Lower lobe of right lung (tissue), 2 donors: Measurements from ENCODE around the gene NCOA1. TPM values are rescaled to one million over a fixed set of nuclear protein-coding genes. Genes with fewer than 3 reads are reported as not detected.

ENCODE experiments used
- ATAC-seq, 2 donors: fragments of 200-7000 bp; cut with Tn5 transposase; one replicate each; pipeline ENCODE4 v1.9.1; 2020 to 2022; ENCODE audit warnings: mild to moderate bottlenecking in 2 of 2, moderate library complexity in 2 of 2
- DNase-seq: peaks from one replicate; pipeline ENCODE4 v3.0.0-alpha.2; 2020
- H3K27ac ChIP-seq: fragments of 200-600 bp; one replicate; pipeline ENCODE4 v1.8.0; 2022
- H3K27me3 ChIP-seq: fragments of 200-600 bp; one replicate; pipeline ENCODE4 v1.8.0; 2022; ENCODE audit warnings: low read depth
- H3K36me3 ChIP-seq: fragments of 200-600 bp; one replicate; pipeline ENCODE4 v1.8.0; 2022; ENCODE audit warnings: mild to moderate bottlenecking
- H3K4me1 ChIP-seq: fragments of 200-600 bp; one replicate; pipeline ENCODE4 v1.8.0; 2022
- H3K4me3 ChIP-seq: fragments of 200-600 bp; one replicate; pipeline ENCODE4 v1.8.0; 2022; ENCODE audit warnings: mild to moderate bottlenecking
- H3K9me3 ChIP-seq: fragments of 200-600 bp; one replicate; pipeline ENCODE4 v1.8.0; 2022
- intact Hi-C: fragments of 100-400 bp; cut with DNase I; formaldehyde crosslinking; loops from one replicate; pipeline ENCODE4 v1.11.0; 2022
- long read RNA-seq: library from polyadenylated mRNA; unstranded; transcript quantifications from one replicate; pipeline ENCODE4 v2.0.0, GENCODE V29; 2021
- total RNA-seq: library from RNA; stranded (reverse); fragmentation: NEBNext Ultra II Directional; extraction: Animal tissue kit (Norgen Biotek cat#: 25700); gene quantifications from one replicate; pipeline ENCODE4 v1.2.1, GENCODE V29; 2021
- TF ChIP-seq, protein P1 (sequence below): fragments of 200-600 bp; IDR thresholded peaks from one replicate; pipeline ENCODE4 v1.8.0; 2022; ENCODE audit warnings: antibody characterized with exemption, mild to moderate bottlenecking
- donor health status: DM: no; HTN: yes; CAD: no; lungs with severe emphysema.

NCOA1 gene
- 48.3 TPM for total RNA-seq
- long read RNA-seq, partial matches to known transcripts: 20 of 65 reads
- long read RNA-seq, other reads (novel, unspliced or antisense): 45 of 65 reads

DNA sequence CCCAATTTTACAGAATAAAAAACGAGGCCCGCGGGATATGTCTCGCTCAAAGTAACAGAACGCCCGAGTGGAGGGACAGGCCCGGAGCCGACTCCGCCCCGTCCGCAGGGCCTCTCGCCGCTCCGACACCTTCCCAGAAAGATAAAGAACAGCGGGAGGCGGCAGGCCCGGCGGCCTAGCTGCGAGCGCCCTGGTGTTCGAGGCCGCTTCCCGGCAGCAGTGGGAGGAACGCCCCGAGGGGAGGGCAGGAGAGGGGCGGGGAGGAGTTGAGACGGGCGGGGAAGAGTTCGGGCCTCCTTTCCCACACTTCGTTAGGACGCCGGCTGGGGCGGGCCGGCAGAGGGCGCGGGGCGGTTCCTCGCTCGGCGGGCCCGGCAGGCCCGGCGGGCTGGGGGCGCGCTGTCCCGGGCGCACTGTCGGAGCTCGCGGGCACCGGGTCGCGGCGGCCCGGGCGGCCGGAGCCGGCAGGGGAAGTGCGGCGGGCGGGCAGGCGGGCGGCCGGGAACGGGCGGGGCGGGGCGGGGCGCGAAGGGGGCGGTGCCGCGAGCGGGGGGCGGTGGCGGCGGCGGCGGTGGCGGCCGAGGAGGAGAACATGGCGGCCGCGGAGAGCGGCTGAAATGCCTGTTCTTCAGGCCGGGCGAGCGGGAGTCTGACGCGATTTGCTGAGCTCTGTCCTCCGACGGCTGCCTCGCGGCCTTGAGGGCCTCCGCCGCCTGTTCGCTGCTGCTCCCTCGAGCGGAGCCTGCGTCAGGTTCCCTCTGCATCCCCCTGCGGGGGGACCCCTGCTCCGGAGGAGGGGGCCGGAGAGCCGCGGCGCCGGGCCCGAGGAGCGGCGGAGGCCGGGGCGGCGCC lies at the start of gene NCOA1:
Gene NCOA1 (plus strand): TSS at position 565 of the 852 bp plus-strand sequence. CDS start 167,424 bp downstream, outside the sequence.
- H3K4me3 ChIP-seq: peak within 1 kb of the TSS; percentile 81
- H3K9me3 ChIP-seq: no peaks in the 10 kb centered on the region
- ATAC-seq (peak; percentile 94 to 95), DNase-seq (peak; percentile 92)
- H3K36me3 ChIP-seq: no peaks in the 10 kb centered on the region
- no peaks in the 10 kb centered on the region for H3K27me3 ChIP-seq
- intact Hi-C loops: no loop called here
- peak within 1 kb of the TSS; percentile 93 for H3K27ac ChIP-seq
- H3K4me1 ChIP-seq: peaks cover 34% of the 10 kb centered on the region
- TF ChIP-seq, protein P1, sequence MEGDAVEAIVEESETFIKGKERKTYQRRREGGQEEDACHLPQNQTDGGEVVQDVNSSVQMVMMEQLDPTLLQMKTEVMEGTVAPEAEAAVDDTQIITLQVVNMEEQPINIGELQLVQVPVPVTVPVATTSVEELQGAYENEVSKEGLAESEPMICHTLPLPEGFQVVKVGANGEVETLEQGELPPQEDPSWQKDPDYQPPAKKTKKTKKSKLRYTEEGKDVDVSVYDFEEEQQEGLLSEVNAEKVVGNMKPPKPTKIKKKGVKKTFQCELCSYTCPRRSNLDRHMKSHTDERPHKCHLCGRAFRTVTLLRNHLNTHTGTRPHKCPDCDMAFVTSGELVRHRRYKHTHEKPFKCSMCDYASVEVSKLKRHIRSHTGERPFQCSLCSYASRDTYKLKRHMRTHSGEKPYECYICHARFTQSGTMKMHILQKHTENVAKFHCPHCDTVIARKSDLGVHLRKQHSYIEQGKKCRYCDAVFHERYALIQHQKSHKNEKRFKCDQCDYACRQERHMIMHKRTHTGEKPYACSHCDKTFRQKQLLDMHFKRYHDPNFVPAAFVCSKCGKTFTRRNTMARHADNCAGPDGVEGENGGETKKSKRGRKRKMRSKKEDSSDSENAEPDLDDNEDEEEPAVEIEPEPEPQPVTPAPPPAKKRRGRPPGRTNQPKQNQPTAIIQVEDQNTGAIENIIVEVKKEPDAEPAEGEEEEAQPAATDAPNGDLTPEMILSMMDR: no peak

DNA sequence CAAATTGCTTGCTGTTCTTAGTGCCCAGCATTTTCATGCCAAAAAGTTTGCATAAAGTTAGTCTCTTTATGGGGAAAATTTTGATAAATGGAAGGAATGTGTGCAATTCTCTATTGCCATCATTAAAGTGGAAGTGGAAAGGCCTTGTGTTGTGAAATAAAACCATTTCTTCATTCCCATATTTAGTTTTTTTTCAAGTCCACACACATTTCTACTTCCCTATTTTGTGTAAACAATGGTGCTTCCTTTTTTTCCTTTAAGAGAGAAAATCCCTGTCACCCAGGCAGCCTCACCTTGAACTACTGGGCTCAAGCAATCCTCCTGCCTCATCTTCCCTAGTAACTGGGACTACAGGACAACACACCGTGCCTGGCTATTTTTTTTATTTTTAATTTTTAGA lies 42.3 kb upstream of the NCOA1 start:
- intact Hi-C loops: no loop called here
- Histone ChIP-seq H3K36me3 (no peaks in the 10 kb centered on the region), H3K4me1 (peaks cover 9% of the 10 kb centered on the region), H3K9me3 (peaks cover 15% of the 10 kb centered on the region), H3K27me3 (no peaks in the 10 kb centered on the region), H3K27ac (no peak overlapping the region), H3K4me3 (no peak overlapping the region)
- TF ChIP-seq, protein P1: no peak
- ATAC-seq (no peak), DNase-seq (no peak)

- H3K4me3 ChIP-seq: no peak overlapping the region
- H3K27me3 ChIP-seq: no peaks in the 10 kb centered on the region
- H3K36me3 ChIP-seq: no peaks in the 10 kb centered on the region
- H3K9me3 ChIP-seq: peaks cover 15% of the 10 kb centered on the region
- no peak overlapping the region for H3K27ac ChIP-seq
- DNase-seq: no peak
- intact Hi-C loops: no loop called here
- TF ChIP-seq, protein P1: no peak
- ATAC-seq: no peak
- peaks cover 9% of the 10 kb centered on the region for H3K4me1 ChIP-seq
Measured at GRCh38 chr2:24449344-24449743, 41.7 kb upstream of the NCOA1 start.

DNA sequence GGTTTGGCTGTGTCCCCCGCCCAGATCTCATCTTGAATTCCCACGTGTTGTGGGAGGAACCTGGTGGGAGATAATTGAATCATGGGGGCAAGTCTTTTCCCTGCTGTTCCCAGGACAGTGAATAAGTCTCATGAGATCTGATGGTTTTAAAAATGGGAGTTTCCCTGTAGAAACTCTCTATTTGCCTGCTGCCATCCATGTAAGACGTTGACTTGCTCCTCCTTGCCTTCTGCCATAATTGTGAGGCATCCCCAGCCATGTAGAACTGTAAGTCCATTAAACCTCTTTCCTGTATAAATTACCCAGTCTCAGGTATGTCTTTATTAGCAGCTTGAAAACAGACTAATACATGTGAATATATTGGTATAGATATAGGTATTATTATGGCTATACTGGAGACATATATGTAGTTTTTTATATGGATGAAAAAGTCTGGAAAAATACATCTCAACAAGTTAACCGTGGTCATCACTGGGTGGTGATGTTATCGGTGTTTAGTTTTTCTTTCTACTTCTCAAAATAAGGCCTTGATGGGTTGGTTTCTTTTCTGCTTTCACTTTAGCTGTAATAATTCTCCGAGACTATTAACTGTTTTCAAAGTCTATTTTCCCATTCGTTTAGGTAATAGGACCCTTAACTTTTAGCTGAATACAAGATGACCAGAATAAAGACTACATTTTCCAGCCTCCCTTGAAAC lies 39.1 kb upstream of the NCOA1 start:
- Histone ChIP-seq H3K27me3 (no peaks in the 10 kb centered on the region), H3K4me3 (no peak overlapping the region), H3K9me3 (peaks cover 15% of the 10 kb centered on the region), H3K36me3 (no peaks in the 10 kb centered on the region), H3K4me1 (peaks cover 9% of the 10 kb centered on the region), H3K27ac (no peak overlapping the region)
- DNase-seq (no peak), ATAC-seq (no peak)
- intact Hi-C loops: no loop called here
- TF ChIP-seq, protein P1: no peak

DNA sequence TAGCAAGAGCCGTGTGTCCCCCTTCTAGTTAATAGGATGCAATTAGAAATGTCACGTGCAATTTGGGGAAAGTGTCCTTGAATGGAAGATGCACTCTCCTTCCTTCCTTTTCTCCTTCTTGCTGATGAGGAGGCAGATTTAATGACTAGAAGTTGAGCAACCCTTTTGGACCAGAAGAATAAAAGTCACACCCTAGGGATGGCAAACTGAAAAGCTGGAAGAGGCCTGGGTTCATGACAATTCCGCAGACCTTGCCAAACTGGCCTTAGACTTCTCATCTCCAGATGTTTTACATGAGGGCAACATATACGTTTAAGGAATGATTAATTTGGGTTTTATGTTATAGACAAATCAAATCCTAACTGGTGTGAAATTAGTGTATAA lies 38.6 kb upstream of the NCOA1 start:
- H3K27me3 ChIP-seq: no peaks in the 10 kb centered on the region
- no peak overlapping the region for H3K27ac ChIP-seq
- no peak for ATAC-seq
- H3K4me1 ChIP-seq: peaks cover 9% of the 10 kb centered on the region
- TF ChIP-seq, protein P1: no peak
- intact Hi-C loops: no loop called here
- H3K36me3 ChIP-seq: no peaks in the 10 kb centered on the region
- peaks cover 15% of the 10 kb centered on the region for H3K9me3 ChIP-seq
- DNase-seq: no peak
- H3K4me3 ChIP-seq: no peak overlapping the region
